SK-N-SH treated with all-trans-retinoic acid at 6 μM for 48 hours (cell line): ENCODE results near the gene ELMO1.

Experiments
- ARNTL ChIP-seq: fragments of 450-650 bp; formaldehyde crosslinking; IDR thresholded peaks from 2 replicates; pipeline ENCODE4 v1.5.0; 2020; ENCODE audit warnings: low read depth, mild to moderate bottlenecking, moderate library complexity, borderline replicate concordance
- CSDC2 ChIP-seq: fragments of 250-450 bp; sonication (Bioruptor Pico); IDR thresholded peaks from 2 replicates; pipeline ENCODE4 v1.5.0; 2020; ENCODE audit warnings: mild to moderate bottlenecking, moderate library complexity
- PPARA ChIP-seq: fragments of 250-450 bp; sonication (Bioruptor Pico); IDR thresholded peaks from 2 replicates; pipeline ENCODE4 v1.5.0; 2020; ENCODE audit warnings: mild to moderate bottlenecking, borderline replicate concordance
- TOX ChIP-seq: fragments of 250-450 bp; sonication (Bioruptor Pico); IDR thresholded peaks from 2 replicates; pipeline ENCODE4 v1.8.0; 2021; ENCODE audit warnings: mild to moderate bottlenecking, moderate library complexity, borderline replicate concordance
- ZFP3 ChIP-seq: fragments of 250-450 bp; sonication (Bioruptor Pico); IDR thresholded peaks from 2 replicates; pipeline ENCODE4 v1.5.0; 2020; ENCODE audit warnings: mild to moderate bottlenecking, moderate library complexity
- ZFP30 ChIP-seq: fragments of 450-650 bp; formaldehyde crosslinking; IDR thresholded peaks from 2 replicates; pipeline ENCODE4 v1.5.0; 2022; ENCODE audit warnings: mild to moderate bottlenecking, moderate library complexity
- ZNF565 ChIP-seq: fragments of 450-650 bp; formaldehyde crosslinking; conservative IDR thresholded peaks from 2 replicates; pipeline ENCODE4 v1.5.0; 2020; ENCODE audit warnings: low read depth, mild to moderate bottlenecking, moderate library complexity
- ZNF70 ChIP-seq: fragments of 450-650 bp; formaldehyde crosslinking; IDR thresholded peaks from 2 replicates; pipeline ENCODE4 v1.5.0; 2020; ENCODE audit warnings: mild to moderate bottlenecking, moderate library complexity
- TF ChIP-seq, protein P1 (sequence below): fragments of 250-450 bp; sonication (Bioruptor Pico); IDR thresholded peaks from 2 replicates; pipeline ENCODE4 v1.5.1; 2020; ENCODE audit warnings: low read depth, mild to moderate bottlenecking, moderate library complexity
- TF ChIP-seq, protein P2 (sequence below): fragments of 250-450 bp; sonication (Bioruptor Pico); IDR thresholded peaks from 2 replicates; pipeline ENCODE4 v1.8.0; 2020; ENCODE audit warnings: mild to moderate bottlenecking, moderate library complexity, borderline replicate concordance

DNA sequence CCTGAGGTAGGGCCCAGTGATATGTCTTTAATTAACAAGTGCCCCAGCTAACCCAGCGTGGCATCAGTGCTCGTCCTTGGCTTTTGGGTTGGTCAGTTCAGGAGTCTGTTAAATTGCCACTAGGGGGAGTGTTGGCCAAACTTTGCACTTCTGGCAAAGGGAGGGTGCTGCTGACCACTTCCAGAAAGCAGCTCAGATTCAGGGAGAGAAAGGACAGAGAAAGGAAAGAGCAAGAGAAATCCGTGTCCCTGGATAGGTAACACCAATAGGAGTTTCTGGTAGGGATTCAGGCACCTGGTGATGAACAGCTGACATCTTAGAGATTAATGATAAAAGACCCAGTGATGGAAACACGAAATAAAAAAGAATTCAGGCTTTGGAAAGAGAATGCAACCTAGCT is 481.3 kb downstream of the ELMO1 start:
- no peak for TF ChIP-seq PPARA
- TF ChIP-seq ZFP30 (CRISPR knock-in tag): no peak
- no peak for TF ChIP-seq ARNTL
- no peak for TF ChIP-seq TOX (CRISPR knock-in tag)
- TF ChIP-seq ZFP3 (CRISPR knock-in tag): no peak
- TF ChIP-seq, protein P1, sequence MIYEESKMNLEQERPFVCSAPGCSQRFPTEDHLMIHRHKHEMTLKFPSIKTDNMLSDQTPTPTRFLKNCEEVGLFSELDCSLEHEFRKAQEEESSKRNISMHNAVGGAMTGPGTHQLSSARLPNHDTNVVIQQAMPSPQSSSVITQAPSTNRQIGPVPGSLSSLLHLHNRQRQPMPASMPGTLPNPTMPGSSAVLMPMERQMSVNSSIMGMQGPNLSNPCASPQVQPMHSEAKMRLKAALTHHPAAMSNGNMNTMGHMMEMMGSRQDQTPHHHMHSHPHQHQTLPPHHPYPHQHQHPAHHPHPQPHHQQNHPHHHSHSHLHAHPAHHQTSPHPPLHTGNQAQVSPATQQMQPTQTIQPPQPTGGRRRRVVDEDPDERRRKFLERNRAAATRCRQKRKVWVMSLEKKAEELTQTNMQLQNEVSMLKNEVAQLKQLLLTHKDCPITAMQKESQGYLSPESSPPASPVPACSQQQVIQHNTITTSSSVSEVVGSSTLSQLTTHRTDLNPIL (CRISPR knock-in tag): no peak
- TF ChIP-seq CSDC2 (CRISPR knock-in tag): no peak
- TF ChIP-seq ZNF565 (CRISPR knock-in tag): no peak
- TF ChIP-seq, protein P2, sequence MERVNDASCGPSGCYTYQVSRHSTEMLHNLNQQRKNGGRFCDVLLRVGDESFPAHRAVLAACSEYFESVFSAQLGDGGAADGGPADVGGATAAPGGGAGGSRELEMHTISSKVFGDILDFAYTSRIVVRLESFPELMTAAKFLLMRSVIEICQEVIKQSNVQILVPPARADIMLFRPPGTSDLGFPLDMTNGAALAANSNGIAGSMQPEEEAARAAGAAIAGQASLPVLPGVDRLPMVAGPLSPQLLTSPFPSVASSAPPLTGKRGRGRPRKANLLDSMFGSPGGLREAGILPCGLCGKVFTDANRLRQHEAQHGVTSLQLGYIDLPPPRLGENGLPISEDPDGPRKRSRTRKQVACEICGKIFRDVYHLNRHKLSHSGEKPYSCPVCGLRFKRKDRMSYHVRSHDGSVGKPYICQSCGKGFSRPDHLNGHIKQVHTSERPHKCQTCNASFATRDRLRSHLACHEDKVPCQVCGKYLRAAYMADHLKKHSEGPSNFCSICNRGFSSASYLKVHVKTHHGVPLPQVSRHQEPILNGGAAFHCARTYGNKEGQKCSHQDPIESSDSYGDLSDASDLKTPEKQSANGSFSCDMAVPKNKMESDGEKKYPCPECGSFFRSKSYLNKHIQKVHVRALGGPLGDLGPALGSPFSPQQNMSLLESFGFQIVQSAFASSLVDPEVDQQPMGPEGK (CRISPR knock-in tag): no peak
- TF ChIP-seq ZNF70 (CRISPR knock-in tag): no peak; the same call in 1 of the 2 replicates
